IMR-90 (cell line): Measurements from ENCODE around the gene C3orf18. TPM values are rescaled to one million over a fixed set of nuclear protein-coding genes. Genes with fewer than 3 reads are reported as not detected.

Source experiments
- ATAC-seq: fragments of 200-7000 bp; cut with Tn5 transposase; 2 replicates; pipeline ENCODE4 v1.9.1; 2020; ENCODE audit warnings: low read depth, mild to moderate bottlenecking, moderate library complexity
- BruUV-seq: library from RNA; stranded (reverse); fragments of 400-500 nt; replicated peaks from 2 replicates; lab custom pipeline; 2021; lab: Mats Ljungman, UMichigan
- CTCF ChIA-PET: fragments of 300-600 bp; formaldehyde crosslinking; extraction: SDS; loops from one replicate; lab custom pipeline; 2021; ENCODE audit warnings: antibody characterized with exemption; lab: Yijun Ruan, JAX
- POLR2A ChIA-PET: fragments of 300-600 bp; sonication (Branson Sonifier 250); formaldehyde crosslinking; loops from one replicate; lab custom pipeline; 2022; ENCODE audit warnings: antibody characterized with exemption; ENCODE audit not compliant: unreplicated experiment; lab: Charles Lee
- DNase-seq: peaks from one replicate; pipeline ENCODE4 v3.0.0; 2013
- H2AFZ ChIP-seq: replicated peaks from 2 replicates; pipeline ENCODE3; 2013; ENCODE audit warnings: low read length, mild to moderate bottlenecking; ENCODE audit not compliant: poor library complexity
- H2AK5ac ChIP-seq: 2 replicates; pipeline ENCODE4 v1.6.1; 2013; ENCODE audit warnings: low read depth, low read length, inconsistent platforms
- H2AK9ac ChIP-seq: replicated peaks from 2 replicates; pipeline ENCODE3; 2013; ENCODE audit warnings: mild to moderate bottlenecking, low read depth, low read length, moderate library complexity; ENCODE audit not compliant: poor library complexity
- H2BK120ac ChIP-seq: 2 replicates; pipeline ENCODE4 v1.6.1; 2013; ENCODE audit warnings: low read depth, low read length, inconsistent platforms
- H2BK15ac ChIP-seq: 3 replicates; pipeline ENCODE4 v1.6.1; 2013; ENCODE audit warnings: low read depth, low read length, inconsistent platforms
- H2BK20ac ChIP-seq: 2 replicates; pipeline ENCODE4 v1.6.1; 2013; ENCODE audit warnings: low read depth, mild to moderate bottlenecking, inconsistent platforms, low read length, moderate library complexity
- H2BK5ac ChIP-seq: 2 replicates; pipeline ENCODE4 v1.6.1; 2013; ENCODE audit warnings: mild to moderate bottlenecking, low read depth, low read length, inconsistent platforms; ENCODE audit not compliant: poor library complexity, severe bottlenecking
- H3K14ac ChIP-seq: replicated peaks from 2 replicates; pipeline ENCODE4 v1.6.1; 2013; ENCODE audit warnings: low read depth, low read length, inconsistent platforms
- H3K18ac ChIP-seq: 2 replicates; pipeline ENCODE4 v1.6.1; 2013; ENCODE audit warnings: low read depth, low read length, control low read depth
- H3K23ac ChIP-seq: 2 replicates; pipeline ENCODE4 v1.6.1; 2013; ENCODE audit warnings: low read depth, low read length, inconsistent platforms
- H3K27ac ChIP-seq: 2 replicates; pipeline ENCODE4 v1.5.1; 2013; ENCODE audit warnings: mild to moderate bottlenecking, control low read depth, low read length; ENCODE audit not compliant: insufficient read depth
- H3K27me3 ChIP-seq: 2 replicates; pipeline ENCODE4 v1.6.1; 2013; ENCODE audit warnings: low read length; ENCODE audit not compliant: control insufficient read depth, insufficient read depth
- H3K36me3 ChIP-seq: 2 replicates; pipeline ENCODE4 v1.6.1; 2013; ENCODE audit warnings: low read length, mixed read lengths; ENCODE audit not compliant: control insufficient read depth, insufficient read depth
- H3K4ac ChIP-seq: 2 replicates; pipeline ENCODE4 v1.6.1; 2013; ENCODE audit warnings: low read depth, low read length, inconsistent platforms
- H3K4me1 ChIP-seq: 2 replicates; pipeline ENCODE4 v1.6.1; 2013; ENCODE audit warnings: low read length, mixed read lengths; ENCODE audit not compliant: control insufficient read depth, insufficient read depth
- H3K4me2 ChIP-seq: 2 replicates; pipeline ENCODE4 v1.6.1; 2013; ENCODE audit warnings: low read depth, mild to moderate bottlenecking, control low read depth, low read length, moderate library complexity
- H3K4me3 ChIP-seq: 2 replicates; pipeline ENCODE4 v1.5.1; 2013; ENCODE audit warnings: low read depth, mild to moderate bottlenecking, control low read depth, low read length, moderate library complexity; ENCODE audit not compliant: insufficient read depth
- H3K56ac ChIP-seq: 2 replicates; pipeline ENCODE4 v1.6.1; 2013; ENCODE audit warnings: low read length, inconsistent platforms; ENCODE audit not compliant: insufficient read depth; ENCODE audit errors: extremely low read depth
- H3K79me1 ChIP-seq, 2 experiments: 2 replicates each; pipeline ENCODE4 v1.6.1; 2013; ENCODE audit warnings: low read length in 2 of 2, inconsistent platforms in 1 of 2, low read depth in 1 of 2
- H3K9ac ChIP-seq: 2 replicates; pipeline ENCODE4 v1.6.1; 2013; ENCODE audit warnings: low read depth, low read length, control low read depth
- H3K9me1 ChIP-seq: 2 replicates; pipeline ENCODE4 v1.6.1; 2013; ENCODE audit warnings: low read length, inconsistent platforms; ENCODE audit not compliant: insufficient read depth
- H3K9me3 ChIP-seq: 2 replicates; pipeline ENCODE4 v1.6.1; 2013; ENCODE audit warnings: low read length; ENCODE audit not compliant: control insufficient read depth, insufficient read depth
- H4K20me1 ChIP-seq: 2 replicates; pipeline ENCODE4 v1.6.1; 2013; ENCODE audit warnings: low read length, inconsistent platforms; ENCODE audit not compliant: insufficient read depth
- H4K5ac ChIP-seq: 2 replicates; pipeline ENCODE4 v1.6.1; 2013; ENCODE audit warnings: mild to moderate bottlenecking, low read depth, low read length, control low read depth
- H4K8ac ChIP-seq, 2 experiments: 2 replicates each; pipeline ENCODE4 v1.6.1; 2013; ENCODE audit warnings: low read depth in 2 of 2, low read length in 2 of 2, control low read depth in 1 of 2, inconsistent platforms in 1 of 2
- H4K91ac ChIP-seq: 2 replicates; pipeline ENCODE4 v1.6.1; 2013; ENCODE audit warnings: low read depth, low read length, inconsistent platforms; ENCODE audit not compliant: insufficient read depth
- CHD1 ChIP-seq: IDR thresholded peaks from 2 replicates; pipeline ENCODE4 v1.6.1; 2012; ENCODE audit warnings: low read depth, low read length, improper control_type of control experiment
- CTCF ChIP-seq: conservative IDR thresholded peaks from 2 replicates; pipeline ENCODE4 v1.5.1; 2012; ENCODE audit warnings: mild to moderate bottlenecking, low read depth, low read length, improper control_type of control experiment
- MAFK ChIP-seq: IDR thresholded peaks from 2 replicates; pipeline ENCODE4 v1.6.1; 2012; ENCODE audit warnings: low read depth, low read length, improper control_type of control experiment
- MAZ ChIP-seq: IDR thresholded peaks from 2 replicates; pipeline ENCODE4 v1.6.1; 2012; ENCODE audit warnings: low read depth, mild to moderate bottlenecking, low read length, improper control_type of control experiment, moderate library complexity, borderline replicate concordance
- MXI1 ChIP-seq: IDR thresholded peaks from 2 replicates; pipeline ENCODE4 v1.6.1; 2012; ENCODE audit warnings: low read depth, mild to moderate bottlenecking, low read length, moderate library complexity, borderline replicate concordance
- NFE2L2 ChIP-seq: fragments of 150-350 bp; IDR thresholded peaks from 2 replicates; pipeline ENCODE4 v1.6.1; 2016; ENCODE audit warnings: low read depth, mild to moderate bottlenecking, low read length
- RCOR1 ChIP-seq: IDR thresholded peaks from 2 replicates; pipeline ENCODE4 v1.6.1; 2012; ENCODE audit warnings: mild to moderate bottlenecking, low read length, improper control_type of control experiment; ENCODE audit not compliant: insufficient replicate concordance
- RFX5 ChIP-seq: IDR thresholded peaks from 2 replicates; pipeline ENCODE4 v1.8.0; 2012; ENCODE audit warnings: low read depth, mild to moderate bottlenecking, low read length, moderate library complexity
- WGBS, 2 experiments: methylation state at CpG; one replicate each; pipeline versions ENCODE4 v1.1.5 to v1.1.7; 2013; ENCODE audit warnings: missing lambda C conversion rate in 2 of 2; ENCODE audit not compliant: insufficient read length in 1 of 2; ENCODE audit errors: extremely low coverage in 2 of 2; 5-methylcytosine and 5-hydroxymethylcytosine counted together
- dilution Hi-C: fragments of 300-500 bp; cut with HindIII; formaldehyde crosslinking; loops from one replicate; pipeline ENCODE4 v1.14.3; 2018; ENCODE audit warnings: low sequenced_read_pairs; ENCODE audit not compliant: unreplicated experiment
- in situ Hi-C: fragments of 300-500 bp; cut with MboI; formaldehyde crosslinking; loops from 3 replicates; pipeline ENCODE4 v1.14.3; 2019; ENCODE audit warnings: low sequenced_read_pairs, inconsistent platforms, mixed read lengths
- intact Hi-C: fragments of 100-400 bp; cut with micrococcal nuclease; formaldehyde crosslinking; loops from 2 replicates; pipeline ENCODE4 v1.10.0; 2022
- polyA plus RNA-seq, 3 experiments: library from polyadenylated mRNA; depleted of rRNA; stranded (reverse); fragments of >200 nt; gene quantifications; 2 replicates each; pipeline ENCODE4 v1.2.3, GENCODE V29; 2012; ENCODE audit warnings: low replicate concordance in 1 of 3
- total RNA-seq: library from RNA; depleted of rRNA; stranded (reverse); fragments of >200 nt; gene quantifications from 2 replicates; pipeline ENCODE4 v1.2.3, GENCODE V29; 2012
- TF ChIP-seq, protein P1 (sequence below): fragments of 150-350 bp; IDR thresholded peaks from 2 replicates; pipeline ENCODE4 v1.6.1; 2016; ENCODE audit warnings: low read depth, mild to moderate bottlenecking, low read length, moderate library complexity, borderline replicate concordance

Gene C3orf18
- total and polyA plus RNA-seq, 2 of the 4 experiments (the other 2 are of a cell fraction) = 6.8 to 10.6 TPM

DNA sequence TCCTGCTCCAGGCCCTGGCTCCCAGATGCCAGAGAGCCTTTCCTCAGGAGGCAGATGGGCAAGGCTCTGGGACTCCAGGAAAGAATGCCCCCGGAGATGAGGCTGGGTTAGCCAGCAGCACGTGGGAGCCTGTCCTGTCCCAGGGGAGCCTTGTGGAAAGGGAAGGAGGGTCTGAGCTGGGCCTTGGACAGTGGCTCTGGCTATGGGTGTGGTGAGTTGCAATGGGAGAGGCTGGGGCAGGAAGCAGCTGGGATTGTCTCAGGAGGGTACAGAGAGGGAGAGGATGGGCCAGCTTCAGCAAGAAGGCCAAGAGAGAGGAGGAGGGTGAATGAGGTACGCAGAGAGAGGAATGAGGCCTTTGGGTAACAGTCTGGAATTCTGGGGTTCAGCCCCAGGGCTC lies 46.7 kb downstream of the C3orf18 start:
- POLR2A ChIA-PET = no interaction called here
- no peak overlapping the region for H3K4ac ChIP-seq
- H3K4me1 ChIP-seq = no peaks in the 10 kb centered on the region
- no peak overlapping the region for H3K4me2 ChIP-seq
- H3K9ac ChIP-seq = no peak overlapping the region
- H2AK5ac ChIP-seq = no peak overlapping the region
- WGBS, 2 experiments = 83% methylated on average over 1 of the region's 3 CpGs; no CpG with 5 or more reads in 1 of the 2 experiments
- no peak overlapping the region for H2AFZ ChIP-seq
- no TSS peak for BruUV-seq
- H3K56ac ChIP-seq = no peak overlapping the region
- dilution Hi-C loops (no loop called here), intact Hi-C loops (no loop called here), in situ Hi-C loops (no loop called here)
- no peak overlapping the region for H2BK15ac ChIP-seq
- H2BK20ac ChIP-seq = no peak overlapping the region
- ATAC-seq = no peak
- H3K36me3 ChIP-seq = no peaks in the 10 kb centered on the region
- H3K4me3 ChIP-seq = no peak overlapping the region
- H2BK120ac ChIP-seq = no peak overlapping the region
- no peak overlapping the region for H3K18ac ChIP-seq
- no peaks in the 10 kb centered on the region for H4K20me1 ChIP-seq
- no peaks in the 10 kb centered on the region for H3K79me1 ChIP-seq
- no peak overlapping the region for H2BK5ac ChIP-seq
- peaks cover 62% of the 10 kb centered on the region for H3K27me3 ChIP-seq
- DNase-seq = no peak
- no peak overlapping the region for H4K5ac ChIP-seq
- no peak overlapping the region for H3K23ac ChIP-seq
- no peaks in the 10 kb centered on the region for H3K9me3 ChIP-seq
- TF ChIP-seq CTCF (no peak), MAZ (no peak), RCOR1 (no peak), MAFK (no peak), RFX5 (no peak), CHD1 (no peak), NFE2L2 (no peak), MXI1 (no peak)
- TF ChIP-seq, protein P1, sequence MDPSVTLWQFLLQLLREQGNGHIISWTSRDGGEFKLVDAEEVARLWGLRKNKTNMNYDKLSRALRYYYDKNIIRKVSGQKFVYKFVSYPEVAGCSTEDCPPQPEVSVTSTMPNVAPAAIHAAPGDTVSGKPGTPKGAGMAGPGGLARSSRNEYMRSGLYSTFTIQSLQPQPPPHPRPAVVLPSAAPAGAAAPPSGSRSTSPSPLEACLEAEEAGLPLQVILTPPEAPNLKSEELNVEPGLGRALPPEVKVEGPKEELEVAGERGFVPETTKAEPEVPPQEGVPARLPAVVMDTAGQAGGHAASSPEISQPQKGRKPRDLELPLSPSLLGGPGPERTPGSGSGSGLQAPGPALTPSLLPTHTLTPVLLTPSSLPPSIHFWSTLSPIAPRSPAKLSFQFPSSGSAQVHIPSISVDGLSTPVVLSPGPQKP = no peak
- no peak overlapping the region for H3K14ac ChIP-seq
- H3K27ac ChIP-seq = no peak overlapping the region
- H3K9me1 ChIP-seq = no peaks in the 10 kb centered on the region
- CTCF ChIA-PET = no interaction called here
- H4K8ac ChIP-seq = no peak overlapping the region
- no peak overlapping the region for H2AK9ac ChIP-seq
- H4K91ac ChIP-seq = no peak overlapping the region
